KMS-11 (cell line): Measurements from ENCODE around the gene SLC39A7.

Experiments
- H2AFZ ChIP-seq: fragments of 200-600 bp; sonication (generic); 2 replicates; pipeline ENCODE4 v1.6.1; 2016; ENCODE audit warnings: antibody characterized with exemption, mixed run types, low read depth
- H3K27ac ChIP-seq: fragments of 200-600 bp; sonication (generic); 2 replicates; pipeline ENCODE4 v1.6.1; 2016; ENCODE audit warnings: mild to moderate bottlenecking, mixed run types
- H3K27me3 ChIP-seq: fragments of 200-600 bp; sonication (generic); 2 replicates; pipeline ENCODE4 v1.6.1; 2017; ENCODE audit warnings: mild to moderate bottlenecking, low read depth, mixed run types, moderate library complexity; ENCODE audit not compliant: insufficient read depth
- H3K36me3 ChIP-seq: fragments of 200-600 bp; sonication (generic); 2 replicates; pipeline ENCODE4 v1.6.1; 2017; ENCODE audit warnings: mild to moderate bottlenecking, mixed run types; ENCODE audit not compliant: insufficient read depth
- H3K4me1 ChIP-seq: fragments of 200-600 bp; sonication (generic); 2 replicates; pipeline ENCODE4 v1.6.1; 2016; ENCODE audit warnings: mild to moderate bottlenecking, low read depth, mixed run types; ENCODE audit not compliant: poor library complexity, severe bottlenecking
- H3K4me2 ChIP-seq: fragments of 200-600 bp; sonication (generic); 2 replicates; pipeline ENCODE4 v1.7.0; 2016; ENCODE audit warnings: mild to moderate bottlenecking, mixed run types
- H3K4me3 ChIP-seq: fragments of 200-600 bp; sonication (generic); IDR thresholded peaks from 2 replicates; pipeline ENCODE4 v1.6.1; 2017; ENCODE audit warnings: low read depth, low read length, mixed read lengths; ENCODE audit not compliant: insufficient read depth
- H3K79me2 ChIP-seq: fragments of 200-600 bp; sonication (generic); 2 replicates; pipeline ENCODE4 v1.6.1; 2016; ENCODE audit warnings: low read depth, mixed run types; ENCODE audit not compliant: insufficient read depth
- H3K9ac ChIP-seq: fragments of 200-600 bp; sonication (generic); 2 replicates; pipeline ENCODE4 v1.6.1; 2016; ENCODE audit warnings: mild to moderate bottlenecking, mixed run types
- H4K20me1 ChIP-seq: fragments of 200-600 bp; sonication (generic); 2 replicates; pipeline ENCODE4 v1.6.1; 2016; ENCODE audit warnings: mild to moderate bottlenecking, mixed run types; ENCODE audit not compliant: insufficient read depth
- TF ChIP-seq, protein P1 (sequence below): fragments of 200-600 bp; sonication (generic); conservative IDR thresholded peaks from 2 replicates; pipeline ENCODE4 v1.6.1; 2017; ENCODE audit warnings: low read depth, mild to moderate bottlenecking, antibody characterized with exemption, low read length, moderate library complexity, mixed read lengths

The SLC39A7 gene

DNA sequence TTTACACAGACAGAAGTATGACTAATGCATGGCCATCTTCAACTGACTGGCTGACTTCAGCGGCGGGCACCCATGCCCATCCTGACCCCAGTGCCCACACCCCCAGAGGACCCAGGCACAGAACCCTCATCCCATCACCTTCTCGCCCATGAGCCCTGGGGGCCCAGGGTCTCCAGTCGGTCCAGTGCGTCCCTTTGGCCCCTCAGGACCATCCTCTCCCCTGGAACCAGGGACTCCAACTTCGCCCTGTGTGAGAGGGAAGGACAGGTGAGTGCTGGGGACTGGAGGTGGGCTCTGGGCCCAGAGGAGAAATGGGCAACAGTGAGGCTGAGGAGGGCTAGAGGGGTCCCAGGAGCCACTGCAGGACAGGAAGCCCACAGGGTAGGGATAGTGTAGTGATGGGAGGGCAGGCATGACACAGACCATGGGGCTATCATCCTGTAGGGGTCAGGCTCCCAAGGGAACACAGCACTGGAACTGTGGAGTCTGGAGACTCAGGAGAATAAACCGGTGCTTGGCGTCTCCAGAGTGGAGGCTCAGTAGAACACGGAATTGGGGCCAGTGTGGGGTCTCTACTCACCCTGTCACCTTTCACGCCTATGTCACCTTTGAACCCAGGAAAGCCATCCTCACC is 25.1 kb upstream of the SLC39A7 start:
- TF ChIP-seq, protein P1, sequence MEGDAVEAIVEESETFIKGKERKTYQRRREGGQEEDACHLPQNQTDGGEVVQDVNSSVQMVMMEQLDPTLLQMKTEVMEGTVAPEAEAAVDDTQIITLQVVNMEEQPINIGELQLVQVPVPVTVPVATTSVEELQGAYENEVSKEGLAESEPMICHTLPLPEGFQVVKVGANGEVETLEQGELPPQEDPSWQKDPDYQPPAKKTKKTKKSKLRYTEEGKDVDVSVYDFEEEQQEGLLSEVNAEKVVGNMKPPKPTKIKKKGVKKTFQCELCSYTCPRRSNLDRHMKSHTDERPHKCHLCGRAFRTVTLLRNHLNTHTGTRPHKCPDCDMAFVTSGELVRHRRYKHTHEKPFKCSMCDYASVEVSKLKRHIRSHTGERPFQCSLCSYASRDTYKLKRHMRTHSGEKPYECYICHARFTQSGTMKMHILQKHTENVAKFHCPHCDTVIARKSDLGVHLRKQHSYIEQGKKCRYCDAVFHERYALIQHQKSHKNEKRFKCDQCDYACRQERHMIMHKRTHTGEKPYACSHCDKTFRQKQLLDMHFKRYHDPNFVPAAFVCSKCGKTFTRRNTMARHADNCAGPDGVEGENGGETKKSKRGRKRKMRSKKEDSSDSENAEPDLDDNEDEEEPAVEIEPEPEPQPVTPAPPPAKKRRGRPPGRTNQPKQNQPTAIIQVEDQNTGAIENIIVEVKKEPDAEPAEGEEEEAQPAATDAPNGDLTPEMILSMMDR: no peak
- no peaks in the 10 kb centered on the region for H3K79me2 ChIP-seq
- H3K9ac ChIP-seq: no peak overlapping the region
- no peak overlapping the region for H3K4me2 ChIP-seq
- no peaks in the 10 kb centered on the region for H3K27me3 ChIP-seq
- H3K36me3 ChIP-seq: no peaks in the 10 kb centered on the region
- H3K4me3 ChIP-seq: no peak overlapping the region
- H3K27ac ChIP-seq: no peak overlapping the region
- no peak overlapping the region for H2AFZ ChIP-seq
- H3K4me1 ChIP-seq: no peaks in the 10 kb centered on the region
- no peaks in the 10 kb centered on the region for H4K20me1 ChIP-seq

DNA sequence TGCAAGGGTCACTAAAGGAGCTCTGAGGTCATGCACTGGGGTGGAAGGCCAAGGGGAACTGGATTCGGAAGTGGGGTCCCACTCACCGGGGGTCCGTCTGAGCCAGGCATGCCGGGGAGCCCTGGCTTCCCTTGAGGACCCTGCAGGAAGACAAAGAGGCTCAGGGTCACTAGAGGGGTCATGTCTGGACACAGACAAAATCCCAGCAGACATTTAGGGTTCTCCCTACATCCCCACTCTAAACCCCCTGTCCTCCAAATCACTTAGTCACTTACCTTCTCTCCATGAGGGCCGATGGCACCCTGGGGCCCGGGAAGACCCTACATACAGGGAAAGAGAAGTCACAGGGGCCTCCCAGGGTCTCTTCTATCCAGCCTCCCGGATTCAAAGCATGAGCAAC is 23.8 kb upstream of the SLC39A7 start:
- Histone ChIP-seq H3K4me2 (no peak overlapping the region), H3K36me3 (no peaks in the 10 kb centered on the region), H3K4me1 (no peaks in the 10 kb centered on the region), H3K9ac (no peak overlapping the region), H3K79me2 (no peaks in the 10 kb centered on the region), H3K4me3 (no peak overlapping the region), H3K27ac (no peak overlapping the region), H3K27me3 (no peaks in the 10 kb centered on the region), H4K20me1 (no peaks in the 10 kb centered on the region), H2AFZ (no peak overlapping the region)
- TF ChIP-seq, protein P1: no peak

DNA sequence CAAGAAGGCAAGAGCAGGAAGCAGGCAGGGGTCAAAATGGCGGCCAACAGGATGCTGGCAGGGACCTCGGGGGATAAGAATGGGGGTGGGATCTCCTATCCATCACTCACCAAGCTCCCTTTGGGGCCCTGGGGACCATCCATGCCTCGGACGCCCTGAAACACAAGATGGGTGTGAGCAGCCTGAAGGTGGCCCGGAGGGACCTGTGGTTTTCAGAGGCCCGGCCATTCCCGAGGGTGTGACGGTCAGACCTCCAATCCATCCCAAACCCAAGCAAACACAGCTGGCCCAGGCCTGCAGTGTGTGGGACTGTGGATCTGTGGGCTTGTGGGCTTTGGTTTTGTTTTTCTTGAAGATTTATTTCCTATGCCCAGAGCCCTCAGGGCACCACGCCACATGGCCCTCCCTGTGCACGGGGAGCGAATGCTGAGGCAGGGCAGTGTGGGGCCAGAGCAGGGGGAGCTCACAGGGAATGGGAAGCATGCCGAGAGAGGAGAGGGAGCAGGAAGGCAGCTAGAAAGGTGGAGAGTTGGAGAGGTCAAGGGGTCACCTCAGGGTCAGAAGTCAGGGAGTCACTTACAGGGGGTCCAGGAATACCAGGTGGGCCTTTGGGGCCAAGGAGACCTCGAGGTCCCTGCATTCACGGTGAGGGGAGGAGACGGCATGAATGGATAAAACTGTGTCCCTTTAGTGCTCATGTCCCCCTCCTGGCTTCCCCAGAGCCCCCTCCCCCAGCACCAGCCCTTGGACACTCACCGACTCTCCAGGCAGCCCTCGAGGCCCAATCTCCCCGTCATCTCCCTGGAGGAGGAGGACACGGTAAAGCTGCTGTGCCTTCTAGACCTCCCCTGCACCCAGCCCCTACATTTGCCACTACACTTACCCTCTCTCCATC is 22.9 kb upstream of the SLC39A7 start:
- no peaks in the 10 kb centered on the region for H3K27me3 ChIP-seq
- H4K20me1 ChIP-seq: no peaks in the 10 kb centered on the region
- no peak overlapping the region for H3K27ac ChIP-seq
- H2AFZ ChIP-seq: no peak overlapping the region
- H3K4me3 ChIP-seq: no peak overlapping the region
- H3K9ac ChIP-seq: no peak overlapping the region
- no peaks in the 10 kb centered on the region for H3K4me1 ChIP-seq
- TF ChIP-seq, protein P1: no peak
- no peaks in the 10 kb centered on the region for H3K36me3 ChIP-seq
- H3K79me2 ChIP-seq: no peaks in the 10 kb centered on the region
- H3K4me2 ChIP-seq: no peak overlapping the region

DNA sequence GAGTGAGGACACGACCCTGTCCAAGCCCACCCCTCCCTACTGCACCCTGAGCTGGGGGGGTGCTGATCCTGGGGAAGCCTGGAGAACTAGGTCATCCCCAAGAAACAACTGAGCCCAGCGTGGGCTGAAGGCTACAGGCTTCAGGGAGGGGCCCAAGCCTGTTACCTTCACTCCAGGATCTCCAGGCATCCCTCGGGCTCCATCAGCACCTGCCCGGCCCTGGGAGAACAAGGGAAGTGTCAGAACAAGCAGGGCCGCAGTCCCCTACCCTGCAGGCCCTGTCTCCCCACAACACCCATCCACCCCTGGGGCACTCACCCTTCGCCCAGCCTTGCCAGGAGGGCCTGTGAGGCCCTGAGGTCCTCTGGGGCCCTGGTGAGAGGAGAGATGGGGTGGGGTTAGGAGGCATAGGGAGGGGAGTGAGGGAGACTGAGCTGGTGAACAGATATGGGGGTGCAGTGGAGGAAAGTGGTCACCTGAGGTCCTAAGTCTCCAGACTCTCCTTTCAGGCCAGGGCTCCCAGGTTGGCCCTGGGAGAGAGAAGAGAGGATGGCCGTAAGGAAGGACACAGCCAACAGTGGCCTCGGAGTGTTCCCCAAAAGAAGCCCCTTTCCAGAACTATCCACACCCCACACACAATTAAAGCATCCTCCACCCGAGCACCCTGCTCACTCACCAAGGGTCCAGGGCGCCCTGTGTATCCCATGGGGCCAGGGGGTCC is 21.8 kb upstream of the SLC39A7 start:
- Histone ChIP-seq H3K4me2 (no peak overlapping the region), H3K27ac (no peak overlapping the region), H3K4me3 (no peak overlapping the region), H3K79me2 (no peaks in the 10 kb centered on the region), H2AFZ (no peak overlapping the region), H3K9ac (no peak overlapping the region), H3K27me3 (no peaks in the 10 kb centered on the region), H3K4me1 (peaks cover 6% of the 10 kb centered on the region), H4K20me1 (no peaks in the 10 kb centered on the region), H3K36me3 (no peaks in the 10 kb centered on the region)
- TF ChIP-seq, protein P1: no peak
